ENCODE measurements around the gene PPP2R5D.
"Not testable (repeated sequence)": the region's sequence is repeated elsewhere in the genome, so short reads cannot be mapped to it uniquely, and the experiment has no call there.

PPP2R5D gene

GRCh38 chr6:42996513-42996912, 12.1 kb downstream of the PPP2R5D start:
- no peak for DNase-seq

DNA sequence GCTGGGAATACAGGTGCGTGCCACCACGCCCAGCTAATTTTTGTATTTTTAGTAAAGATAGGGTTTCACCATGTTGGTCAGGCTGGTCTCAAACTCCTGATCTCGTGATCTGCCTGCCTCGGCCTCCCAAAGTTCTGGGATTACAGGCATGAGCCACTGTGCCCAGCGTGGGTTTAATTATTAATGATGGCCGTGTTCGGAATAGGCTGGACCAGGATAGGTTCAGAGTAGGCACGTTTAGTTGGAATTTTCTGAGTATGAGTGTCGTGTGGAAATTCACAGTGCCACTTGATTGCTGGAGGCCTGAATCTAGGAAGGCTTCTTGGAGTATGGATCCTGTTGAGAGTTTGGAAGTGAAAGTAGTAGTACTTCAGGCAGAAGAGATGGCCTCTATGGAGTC, 13.8 kb downstream of the PPP2R5D start:
- not testable (repeated sequence) for DNase-seq

GRCh38 chr6:43001843-43002242, 17.5 kb downstream of the PPP2R5D start:
- DNase-seq = no peak

- DNase-seq = no peak
Measured at GRCh38 chr6:43005844-43006243, 21.5 kb downstream of the PPP2R5D start.

DNA sequence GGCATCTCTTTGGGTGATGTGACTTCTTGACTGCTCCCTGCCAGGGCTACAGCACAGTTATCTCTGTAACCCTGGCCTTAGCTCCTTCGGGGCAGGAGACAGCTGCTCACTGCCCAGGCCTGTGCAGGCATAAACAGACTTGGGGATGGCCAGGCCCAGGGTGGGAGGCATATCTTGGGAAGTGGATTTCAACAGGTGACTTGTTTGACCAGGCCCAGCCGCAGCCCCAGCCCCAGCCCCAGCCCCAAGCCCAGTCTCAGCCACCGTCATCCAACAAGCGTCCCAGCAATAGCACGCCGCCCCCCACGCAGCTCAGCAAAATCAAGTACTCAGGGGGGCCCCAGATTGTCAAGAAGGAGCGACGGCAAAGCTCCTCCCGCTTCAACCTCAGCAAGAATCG, 21.9 kb downstream of the PPP2R5D start:
- no peak for DNase-seq

DNA sequence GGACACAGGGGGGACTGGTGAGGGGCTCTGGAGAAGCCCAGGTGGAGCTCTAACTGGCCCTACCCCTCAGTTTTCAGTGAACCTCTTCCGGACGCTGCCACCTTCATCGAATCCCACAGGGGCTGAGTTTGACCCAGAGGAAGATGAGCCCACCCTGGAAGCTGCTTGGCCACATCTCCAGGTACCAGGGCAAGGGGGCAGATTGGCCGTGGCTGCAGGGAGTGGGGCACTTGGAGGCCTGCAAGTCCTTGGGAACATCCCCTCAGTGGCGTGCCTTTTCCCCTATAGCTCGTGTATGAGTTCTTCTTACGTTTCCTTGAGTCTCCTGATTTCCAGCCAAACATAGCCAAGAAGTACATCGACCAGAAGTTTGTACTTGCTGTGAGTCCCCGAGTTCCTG, 22.8 kb downstream of the PPP2R5D start:
- DNase-seq = no peak

DNA sequence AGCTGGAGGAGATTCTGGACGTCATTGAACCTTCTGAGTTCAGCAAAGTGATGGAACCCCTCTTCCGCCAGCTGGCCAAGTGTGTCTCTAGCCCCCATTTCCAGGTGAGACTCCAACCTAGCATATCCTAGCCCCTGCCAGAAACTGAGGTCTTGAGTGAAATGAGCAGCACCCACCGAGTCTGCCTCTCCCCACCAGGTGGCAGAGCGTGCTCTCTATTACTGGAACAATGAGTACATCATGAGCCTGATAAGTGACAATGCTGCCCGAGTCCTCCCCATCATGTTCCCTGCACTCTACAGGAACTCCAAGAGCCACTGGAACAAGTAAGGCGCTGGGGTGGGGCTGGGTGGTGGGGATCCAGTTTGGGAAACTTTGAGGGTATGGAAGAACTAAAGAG, 24.8 kb downstream of the PPP2R5D start:
- peak; percentile 39 to 41 for DNase-seq

DNA sequence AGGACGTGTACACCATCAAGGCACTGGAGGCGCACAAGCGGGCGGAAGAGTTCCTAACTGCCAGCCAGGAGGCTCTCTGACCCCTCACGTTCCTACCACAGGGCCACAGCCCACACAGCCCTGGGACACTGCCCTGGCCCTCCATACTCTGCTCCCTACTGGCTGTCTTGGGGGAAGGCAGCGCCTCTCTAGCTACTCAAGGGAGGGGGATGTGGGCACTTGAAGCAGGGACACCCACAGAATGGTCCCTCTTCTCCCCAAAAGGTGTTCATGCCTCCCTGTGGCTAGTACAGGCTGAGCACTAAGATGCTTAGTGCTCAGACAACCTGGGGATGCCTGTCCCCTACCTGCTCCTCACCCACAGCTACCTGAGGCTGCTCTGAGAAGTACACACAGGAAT, 26.8 kb downstream of the PPP2R5D start:
- no peak for DNase-seq

- no peak for DNase-seq
Measured at GRCh38 chr6:43012364-43012763, 28.0 kb downstream of the PPP2R5D start.

DNA sequence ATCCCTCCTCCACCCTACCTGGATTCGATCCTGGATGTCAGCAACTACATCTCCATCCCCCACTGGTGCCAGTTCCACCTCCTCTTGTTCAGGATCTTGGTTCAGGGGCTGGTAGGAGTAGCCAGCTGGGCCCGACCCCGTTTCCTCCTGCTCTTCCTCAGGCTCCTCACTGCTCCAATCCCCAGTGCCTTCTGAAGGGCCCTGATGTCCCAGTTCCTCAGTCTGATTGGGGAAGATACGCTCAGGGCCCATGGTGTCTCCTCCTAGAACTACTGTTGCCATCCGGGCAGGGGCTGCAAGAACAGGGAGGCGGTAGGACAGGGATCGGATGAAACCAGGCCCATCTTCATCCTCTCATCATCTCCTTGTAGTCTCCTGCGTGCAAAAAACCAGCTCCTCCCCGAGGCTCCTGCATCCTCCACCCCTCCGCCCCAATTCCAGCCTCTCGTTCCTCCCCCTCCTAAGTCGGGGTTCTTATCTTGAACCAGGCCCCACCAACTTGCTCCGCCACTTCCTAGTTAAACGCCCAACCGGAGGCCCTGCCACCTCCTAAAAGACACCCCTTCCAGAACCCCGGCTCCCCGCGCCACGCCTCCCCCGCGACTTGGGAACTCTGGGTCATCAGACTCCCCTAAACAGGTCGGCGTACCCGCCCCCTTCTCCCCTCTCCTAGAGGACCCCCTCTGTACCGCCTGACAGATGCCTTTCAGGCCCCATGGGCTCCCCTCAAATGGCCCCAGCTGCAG, 28.9 kb downstream of the PPP2R5D start:
- DNase-seq = no peak

- DNase-seq = peak; percentile 99
Measured at GRCh38 chr6:43013843-43014433, 29.6 kb downstream of the PPP2R5D start, which contains the start of the genes KLHDC3 and MEA1. KLHDC3 (plus strand) TSS chr6:43014249; CDS start chr6:43017193, 2,944 bp downstream. MEA1 (minus strand) TSS chr6:43013946; CDS start chr6:43013813, 133 bp downstream.

- DNase-seq = no peak
Measured at GRCh38 chr6:43014434-43014909, 30.1 kb downstream of the PPP2R5D start.

DNA sequence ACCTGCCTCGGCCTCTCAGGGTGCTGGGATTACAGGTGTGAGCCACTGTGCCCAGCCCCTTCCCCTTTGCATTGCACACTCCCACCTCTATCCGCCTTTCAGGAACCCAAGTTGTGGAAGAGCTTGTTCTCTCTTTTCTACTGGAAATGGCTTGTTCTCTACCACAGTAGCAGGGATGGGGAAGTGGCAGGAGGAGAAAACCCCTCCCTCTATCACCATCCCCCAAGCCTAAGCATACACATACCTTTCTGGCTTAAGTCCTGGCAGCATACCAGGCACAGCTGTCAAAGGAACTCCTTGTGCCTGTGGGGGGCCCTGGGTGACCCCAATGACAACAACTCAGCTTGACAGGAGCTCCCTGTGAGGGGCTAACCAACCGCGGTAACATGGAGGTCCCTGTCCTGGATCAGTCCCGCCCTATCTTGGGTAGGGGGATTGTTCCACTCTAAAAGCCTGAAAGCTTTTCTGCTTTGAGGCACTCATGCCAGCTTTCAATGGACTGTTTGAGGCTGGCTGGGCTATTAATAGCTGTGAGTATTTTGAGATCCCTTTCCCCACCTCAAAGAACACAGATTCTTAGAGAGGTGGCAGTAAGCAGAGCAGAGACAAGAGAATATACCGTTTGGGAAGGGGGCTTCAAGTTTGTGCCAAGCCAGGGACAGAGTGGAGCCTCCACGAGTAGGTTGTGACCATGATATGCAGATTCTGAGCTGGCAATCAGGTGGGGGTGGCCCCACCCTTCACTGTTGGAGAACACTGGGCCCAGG, 32.0 kb downstream of the PPP2R5D start:
- DNase-seq = no peak

- DNase-seq = no peak
Measured at GRCh38 chr6:43016943-43017334, 32.6 kb downstream of the PPP2R5D start.

GRCh38 chr6:43019152-43019551, 34.8 kb downstream of the PPP2R5D start:
- DNase-seq = no peak

DNA sequence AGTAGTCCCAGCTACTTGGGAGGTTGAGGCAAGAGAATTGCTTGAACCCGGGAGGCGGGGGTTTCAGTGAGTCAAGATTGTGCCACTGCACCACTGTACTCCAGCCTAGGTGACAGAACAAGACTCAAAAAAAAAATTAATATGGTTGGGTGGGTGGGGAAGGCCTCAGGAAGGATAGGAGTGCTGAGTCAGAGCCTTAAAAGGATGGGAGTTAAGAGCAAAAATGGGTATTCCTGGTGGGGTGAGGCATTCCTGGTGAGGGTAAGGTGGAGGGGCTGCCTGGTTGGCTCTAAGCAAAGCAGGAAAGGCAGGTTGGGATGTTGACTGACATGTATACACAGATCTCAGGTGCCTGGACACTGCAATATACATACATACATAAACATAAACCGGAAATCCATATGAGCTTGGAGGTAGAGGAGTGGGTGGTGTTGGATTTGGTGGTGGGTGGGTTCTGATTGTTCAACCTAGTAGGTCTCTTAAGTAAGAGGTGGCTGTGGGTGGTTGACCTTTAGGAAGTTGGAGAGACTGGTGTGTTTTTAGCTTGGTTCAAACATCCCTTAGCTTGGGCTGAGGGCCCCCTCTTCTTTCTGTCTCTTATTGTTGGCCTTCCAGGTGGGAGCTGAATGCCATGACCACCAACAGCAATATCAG, 35.8 kb downstream of the PPP2R5D start:
- DNase-seq = no peak

DNA sequence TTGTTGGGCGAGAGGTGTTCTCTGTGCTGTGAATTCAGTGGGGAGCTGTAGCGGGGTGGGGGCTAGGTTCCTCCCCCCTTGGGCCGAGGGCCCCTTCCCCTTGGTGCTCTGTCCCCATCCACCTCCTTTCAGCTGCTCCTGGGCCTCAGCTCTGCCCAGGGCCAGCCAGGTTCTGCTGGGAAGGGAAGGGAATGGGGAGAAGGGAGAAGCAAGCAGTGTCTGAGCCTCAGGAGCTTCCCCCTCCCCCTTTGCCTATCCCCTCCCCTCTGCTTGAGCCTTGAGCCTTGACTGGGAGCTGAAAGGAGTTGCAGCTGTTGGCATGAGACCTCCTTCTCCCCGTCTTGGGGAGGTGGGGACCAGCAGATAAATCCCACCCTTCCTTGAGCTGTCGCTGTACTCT, 36.5 kb downstream of the PPP2R5D start:
- DNase-seq = no peak

DNA sequence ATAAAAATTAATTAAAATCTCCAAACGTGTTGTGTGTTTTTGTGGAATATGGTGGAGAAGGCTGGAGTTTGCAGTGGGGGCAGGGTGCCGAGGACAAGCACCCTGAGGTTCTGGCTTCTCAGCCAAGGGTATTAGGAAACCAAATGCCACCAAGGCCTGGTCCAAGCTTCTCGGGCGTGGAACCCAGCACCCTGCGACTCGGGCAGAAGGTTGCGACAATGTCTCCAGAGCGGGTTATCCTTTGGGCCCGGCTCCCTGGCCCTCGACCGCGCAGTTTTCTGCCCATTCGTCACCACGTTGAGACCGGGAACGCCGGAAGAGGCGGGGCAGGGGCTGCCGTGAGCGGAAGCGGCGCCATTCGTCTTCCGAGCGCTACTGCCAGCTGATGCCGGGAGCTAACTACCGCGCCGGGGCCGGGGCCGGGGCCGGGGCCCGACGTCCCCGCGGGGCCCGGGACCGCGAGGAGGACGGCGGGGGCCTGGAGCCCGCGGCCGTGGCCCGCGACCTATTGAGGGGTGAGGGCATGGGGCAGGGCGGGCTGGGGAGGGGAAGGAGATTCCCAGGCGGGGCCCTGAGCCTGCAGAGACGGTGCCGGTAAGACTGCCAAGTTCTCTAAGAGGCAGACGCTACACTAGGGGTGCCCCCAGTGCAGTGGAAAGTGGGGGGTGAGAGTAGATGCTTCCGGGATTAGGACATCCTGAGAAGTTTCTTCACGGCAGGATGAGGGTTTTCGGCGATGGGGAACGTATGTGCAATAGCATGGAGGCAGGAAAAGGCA, 37.1 kb downstream of the PPP2R5D start, which contains the start of gene RRP36:
Gene RRP36, plus strand, starts transcription at position 354 of the 778 bp plus-strand sequence. Its CDS starts 32 bp downstream, at position 386.
- peak; percentile 83 to 85 for DNase-seq

DNA sequence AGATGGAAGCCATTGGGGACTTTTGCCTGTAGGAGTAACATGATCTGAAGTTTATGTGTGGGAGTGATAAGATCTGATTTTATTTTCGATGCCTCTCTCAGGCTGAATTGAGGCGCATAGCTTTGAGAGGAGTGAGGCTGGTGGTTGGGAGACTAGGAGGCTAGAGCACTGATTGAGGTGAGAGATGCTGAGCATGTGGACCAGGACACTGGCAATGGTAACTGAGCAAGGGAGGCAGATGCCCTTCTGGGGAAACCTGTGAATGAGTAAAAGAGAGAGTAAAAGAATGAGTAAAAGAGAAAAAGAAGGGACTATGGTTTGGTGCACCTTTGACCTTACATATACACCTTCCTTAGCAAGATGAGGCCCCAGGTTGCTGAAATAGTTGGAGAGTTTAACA, 40.1 kb downstream of the PPP2R5D start:
- no peak for DNase-seq

DNA sequence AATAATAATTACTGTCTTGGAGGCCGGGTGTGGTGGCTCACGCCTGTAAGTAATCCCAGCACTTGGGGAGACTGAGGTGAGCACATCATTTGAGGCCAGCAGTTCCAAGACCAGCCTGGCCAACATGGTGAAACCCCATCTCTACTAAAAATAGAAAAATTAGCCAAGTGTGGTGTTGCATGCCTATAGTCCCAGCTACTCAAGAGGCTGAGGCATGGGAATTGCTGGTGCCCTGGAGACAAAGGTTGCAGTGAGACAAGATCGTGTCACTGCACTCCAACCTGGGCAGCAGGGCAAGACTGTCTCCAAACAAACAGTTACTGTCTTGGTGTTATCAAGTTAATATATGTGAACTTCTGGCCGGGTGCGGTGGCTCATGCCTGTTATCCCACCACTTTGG, 42.0 kb downstream of the PPP2R5D start:
- no peak for DNase-seq

DNA sequence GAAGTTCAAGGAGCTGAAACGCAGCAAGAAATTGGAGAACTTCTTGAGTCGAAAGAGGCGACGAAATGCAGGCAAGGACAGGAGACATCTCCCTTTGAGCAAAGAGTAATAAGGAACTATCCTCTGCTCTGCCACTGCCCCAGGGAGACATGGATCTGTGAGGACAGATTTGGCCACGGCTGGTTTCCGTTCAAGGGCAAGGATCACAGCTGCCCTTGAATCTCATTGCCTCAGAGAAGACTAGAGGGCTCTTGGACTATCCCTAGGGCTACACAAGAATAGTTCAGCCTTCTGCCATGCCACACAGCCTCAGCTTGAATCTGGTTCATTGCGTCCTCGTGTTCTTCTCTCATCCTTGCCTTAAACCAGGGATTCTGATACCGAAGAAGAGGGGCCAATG, 44.8 kb downstream of the PPP2R5D start:
- DNase-seq = no peak

DNA sequence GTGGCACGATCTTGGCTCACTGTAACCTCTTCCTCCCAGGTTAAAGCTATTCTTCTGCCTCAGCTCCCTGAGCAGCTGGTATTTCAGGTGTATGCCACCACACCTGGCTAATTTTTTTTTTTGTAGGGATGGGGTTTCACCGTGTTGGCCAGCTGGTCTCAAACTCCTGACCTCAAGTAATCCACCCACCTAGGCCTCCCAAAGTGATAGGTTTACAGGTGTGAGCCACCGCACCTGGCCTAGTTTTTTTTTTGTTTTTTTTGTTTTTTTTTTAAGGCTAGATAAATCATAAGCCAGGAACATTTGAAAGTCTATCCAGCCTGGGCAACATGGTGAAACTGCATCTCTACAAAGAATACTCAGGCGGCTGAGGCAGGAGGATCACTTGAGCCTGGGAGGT, 48.0 kb downstream of the PPP2R5D start:
- DNase-seq = no peak

All from stimulated activated CD4-positive, alpha-beta T cell treated with anti-CD3 and anti-CD28 coated beads, Interleukin-2, amount 100 ng/mL, for 24 hours (primary cell).